Central memory CD4-positive, alpha-beta T cell (primary cell): ENCODE results near the gene SP140.
"Not testable (repeated sequence)": the region's sequence is repeated elsewhere in the genome, so short reads cannot be mapped to it uniquely, and the experiment has no call there.

Experiments used
- DNase-seq: peaks from one replicate; pipeline ENCODE4 v3.0.0; 2022

SP140 gene

GRCh38 chr2:230226051-230226551, 565 bp downstream of the SP140 start:
- DNase-seq = peak; percentile 38

GRCh38 chr2:230227216-230227615, 1.7 kb downstream of the SP140 start:
- DNase-seq = no peak

- DNase-seq = no peak
These were observed 4.6 kb downstream of the SP140 start for GRCh38 chr2:230230087-230230486.

GRCh38 chr2:230230496-230231200, 5.1 kb downstream of the SP140 start:
- no peak for DNase-seq

GRCh38 chr2:230231251-230231650, 5.7 kb downstream of the SP140 start:
- no peak for DNase-seq

- no peak for DNase-seq
These were observed 8.7 kb downstream of the SP140 start for GRCh38 chr2:230234122-230234722.

GRCh38 chr2:230234845-230235244, 9.3 kb downstream of the SP140 start:
- DNase-seq = no peak

GRCh38 chr2:230244211-230244610, 18.7 kb downstream of the SP140 start:
- DNase-seq = no peak

- no peak for DNase-seq
These were observed 20.7 kb downstream of the SP140 start for GRCh38 chr2:230246206-230246605.

- no peak for DNase-seq
These were observed 24.7 kb downstream of the SP140 start for GRCh38 chr2:230250231-230250630.

GRCh38 chr2:230254152-230254881, 28.8 kb downstream of the SP140 start:
- DNase-seq = peak; percentile 79

- DNase-seq = no peak
These were observed 31.3 kb downstream of the SP140 start for GRCh38 chr2:230256733-230257332.

GRCh38 chr2:230258483-230258882, 32.9 kb downstream of the SP140 start:
- DNase-seq = no peak

GRCh38 chr2:230262246-230262645, 36.7 kb downstream of the SP140 start:
- peak; percentile 71 for DNase-seq

GRCh38 chr2:230264945-230265344, 39.4 kb downstream of the SP140 start:
- not testable (repeated sequence) for DNase-seq

- DNase-seq = no peak
These were observed 41.1 kb downstream of the SP140 start for GRCh38 chr2:230266638-230267037.

- DNase-seq = no peak
These were observed 41.5 kb downstream of the SP140 start for GRCh38 chr2:230267059-230267458.

GRCh38 chr2:230267556-230267955, 42.0 kb downstream of the SP140 start:
- no peak for DNase-seq

GRCh38 chr2:230268606-230269243, 43.2 kb downstream of the SP140 start:
- DNase-seq = no peak

- DNase-seq = no peak
These were observed 44.2 kb downstream of the SP140 start for GRCh38 chr2:230269715-230270114.

- DNase-seq = no peak
These were observed 57.4 kb downstream of the SP140 start for GRCh38 chr2:230282936-230283335.

- DNase-seq = no peak
These were observed 60.5 kb downstream of the SP140 start for GRCh38 chr2:230286048-230286447.

- DNase-seq = not testable (repeated sequence)
These were observed 63.8 kb downstream of the SP140 start for GRCh38 chr2:230289311-230289710.
